Naive B cell (primary cell): Measurements from ENCODE around the gene CHM. TPM values are rescaled to one million over a fixed set of nuclear protein-coding genes. Genes with fewer than 3 reads are reported as not detected.

Experiments used
- ATAC-seq, 2 donors: fragments of 150-1000 bp; cut with Tn5 transposase; 2 replicates each; pipeline ENCODE4 v1.10.0; 2021; ENCODE audit warnings: low read depth in 2 of 2, mild to moderate bottlenecking in 2 of 2, moderate library complexity in 2 of 2
- DNase-seq: peaks from one replicate; pipeline ENCODE4 v3.0.0; 2022
- H3K27ac Mint-ChIP-seq, 6 donors: one replicate each; pipeline ENCODE4 v1.8.0; 2020 to 2022; ENCODE audit warnings: mild to moderate bottlenecking in 6 of 6, mixed read lengths in 6 of 6, moderate library complexity in 5 of 6, inconsistent platforms in 2 of 6
- H3K27me3 Mint-ChIP-seq, 3 donors: one replicate each; pipeline ENCODE4 v1.8.0; 2021 to 2022; ENCODE audit warnings: mixed read lengths in 3 of 3, mild to moderate bottlenecking in 1 of 3
- H3K36me3 Mint-ChIP-seq, 2 donors: one replicate each; pipeline ENCODE4 v1.8.0; 2020 to 2022; ENCODE audit warnings: mixed read lengths in 2 of 2, inconsistent platforms in 1 of 2, mild to moderate bottlenecking in 1 of 2
- H3K4me1 Mint-ChIP-seq, 3 donors: one replicate each; pipeline ENCODE4 v1.8.0; 2020 to 2022; ENCODE audit warnings: mixed read lengths in 3 of 3, inconsistent platforms in 1 of 3, mild to moderate bottlenecking in 1 of 3, moderate library complexity in 1 of 3
- H3K4me3 Mint-ChIP-seq, 8 donors: one replicate each; pipeline ENCODE4 v1.8.0; 2020 to 2022; ENCODE audit warnings: mild to moderate bottlenecking in 8 of 8, mixed read lengths in 8 of 8, moderate library complexity in 8 of 8, inconsistent platforms in 2 of 8
- H3K9me3 Mint-ChIP-seq, 7 donors: one replicate each; pipeline ENCODE4 v1.8.0; 2020 to 2022; ENCODE audit warnings: mixed read lengths in 7 of 7, mild to moderate bottlenecking in 5 of 7, inconsistent platforms in 2 of 7, moderate library complexity in 1 of 7
- polyA plus RNA-seq, 6 donors: library from polyadenylated mRNA; unstranded; fragments of 300-500 nt; fragmentation: Illumina TruSeq; gene quantifications; one replicate each; pipeline ENCODE4 v1.2.3, GENCODE V29; 2021; ENCODE audit warnings: low read depth in 6 of 6

The CHM gene
- 10 to 100 TPM in 2 of 6 donors, 1 to 10 TPM in 4; 5.5 to 13.3 (median 9.4) TPM for polyA plus RNA-seq

DNA sequence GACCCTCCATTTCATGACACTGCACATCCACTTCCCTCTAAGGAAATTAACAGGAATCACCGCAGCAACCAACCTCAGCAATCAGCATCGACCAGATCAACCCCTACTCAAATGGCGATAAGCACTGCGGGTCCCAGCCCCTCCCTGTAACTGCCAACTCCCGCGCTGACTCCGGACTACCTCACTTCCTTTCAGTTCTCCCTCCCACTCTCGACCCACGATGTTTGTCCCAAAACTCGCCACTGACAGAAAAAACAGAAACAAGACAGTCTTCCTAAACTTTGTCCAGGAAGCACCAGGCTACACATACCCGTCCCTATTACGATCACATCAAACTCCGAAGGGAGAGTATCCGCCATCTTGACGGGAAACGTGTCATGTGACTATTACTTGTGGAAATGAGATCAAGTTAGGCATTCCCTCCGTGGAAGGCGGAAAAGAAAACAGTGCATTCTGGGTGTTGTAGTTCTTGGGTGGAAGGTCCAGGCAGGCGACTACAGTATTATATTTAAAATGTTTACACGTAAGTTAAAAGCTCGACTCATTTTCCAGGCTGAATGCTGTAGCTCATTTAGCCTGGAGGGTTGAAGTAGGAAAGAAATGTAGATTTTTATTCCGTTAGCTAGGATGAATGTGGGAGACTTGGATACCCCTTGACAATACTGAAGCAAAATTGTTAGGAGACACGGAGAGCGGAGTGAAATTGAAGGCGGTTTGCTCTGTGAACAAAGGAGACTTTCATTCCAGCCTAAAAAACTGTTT is at the start of gene CHM:
TSS of gene CHM (minus strand) at position 385 of the 762 bp plus-strand sequence. CDS start at position 359, 26 bp downstream.
- H3K4me3 Mint-ChIP-seq = peak within 1 kb of the TSS in 1 of 8 donors; percentile 68
- no peak within 1 kb of the TSS for H3K27ac Mint-ChIP-seq
- peaks cover 0 to 6% (median 0%) of the 10 kb centered on the region in 3 donors for H3K27me3 Mint-ChIP-seq
- H3K36me3 Mint-ChIP-seq = no peaks in the 10 kb centered on the region
- H3K9me3 Mint-ChIP-seq = peaks cover 0 to 2% (median 0%) of the 10 kb centered on the region in 7 donors
- ATAC-seq = peak; percentile 93 to 95
- peaks cover 0 to 7% (median 0%) of the 10 kb centered on the region in 3 donors for H3K4me1 Mint-ChIP-seq
- DNase-seq = peak; percentile 73

GRCh38 chrX:86078650-86079049 is 31.3 kb upstream of the CHM start:
- no peak for ATAC-seq
- H3K4me1 Mint-ChIP-seq = no peaks in the 10 kb centered on the region
- H3K9me3 Mint-ChIP-seq = peaks cover 0 to 20% (median 14%) of the 10 kb centered on the region in 7 donors
- no peak overlapping the region for H3K27ac Mint-ChIP-seq
- DNase-seq = no peak
- no peak overlapping the region for H3K4me3 Mint-ChIP-seq
- peaks cover 0 to 12% (median 4%) of the 10 kb centered on the region in 3 donors for H3K27me3 Mint-ChIP-seq
- H3K36me3 Mint-ChIP-seq = peaks cover 0 to 11% of the 10 kb centered on the region in 2 donors

DNA sequence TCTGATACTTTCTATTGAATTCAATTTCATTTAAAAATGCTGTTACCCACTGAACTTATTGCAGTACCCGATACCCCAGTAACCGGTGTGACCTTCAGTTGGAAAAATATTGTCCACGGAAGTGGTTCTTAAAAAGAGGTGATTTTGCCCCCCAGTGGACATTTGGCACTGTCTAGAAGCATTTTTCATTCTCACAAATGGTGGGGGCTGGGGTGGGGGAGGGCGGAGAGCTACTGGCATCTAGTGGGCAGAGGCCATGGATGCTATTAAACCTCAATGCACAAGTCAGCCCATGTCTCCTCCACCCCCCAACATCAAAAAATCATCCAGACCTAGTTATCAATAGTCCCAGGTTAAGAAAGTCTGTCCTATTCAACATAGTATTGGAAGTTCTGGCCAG is 19.6 kb upstream of the CHM start:
- DNase-seq (no peak), ATAC-seq (peak in 1 of 2 donors; percentile 25)
- H3K9me3 Mint-ChIP-seq = peaks cover 0 to 8% (median 0%) of the 10 kb centered on the region in 7 donors
- H3K4me1 Mint-ChIP-seq = no peaks in the 10 kb centered on the region
- no peak overlapping the region for H3K4me3 Mint-ChIP-seq
- H3K27me3 Mint-ChIP-seq = peaks cover 0 to 4% (median 0%) of the 10 kb centered on the region in 3 donors
- H3K36me3 Mint-ChIP-seq = no peaks in the 10 kb centered on the region
- H3K27ac Mint-ChIP-seq = no peak overlapping the region

- Mint-ChIP-seq H3K9me3 (peaks cover 0 to 7% (median 2%) of the 10 kb centered on the region in 7 donors), H3K4me1 (no peaks in the 10 kb centered on the region), H3K4me3 (no peak overlapping the region), H3K27me3 (peaks cover 17 to 22% (median 17%) of the 10 kb centered on the region in 3 donors), H3K36me3 (peaks cover 0 to 7% of the 10 kb centered on the region in 2 donors), H3K27ac (no peak overlapping the region)
- ATAC-seq (no peak), DNase-seq (no peak)
Observed at GRCh38 chrX:86061407-86061806, 14.0 kb upstream of the CHM start.

DNA sequence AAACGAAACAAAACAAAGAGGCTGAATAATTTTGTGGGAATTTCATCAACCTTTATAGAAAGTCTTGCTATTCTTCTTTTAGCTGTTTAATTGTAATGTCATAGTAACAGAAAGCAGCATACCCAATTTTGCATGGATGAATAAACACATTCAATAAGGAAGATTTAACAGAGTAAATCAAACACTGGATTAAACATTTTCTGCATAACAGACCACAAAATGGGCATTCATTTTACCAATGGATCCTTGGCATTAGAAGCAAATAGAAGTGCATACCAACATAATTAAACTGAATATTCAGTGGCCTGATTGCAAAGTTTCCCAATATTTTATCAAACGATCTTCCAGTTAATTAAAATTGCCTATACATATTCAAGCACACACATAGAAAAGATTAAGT is 4.4 kb upstream of the CHM start:
- Mint-ChIP-seq H3K27ac (no peak overlapping the region), H3K27me3 (peaks cover 0 to 16% (median 7%) of the 10 kb centered on the region in 3 donors), H3K4me1 (no peaks in the 10 kb centered on the region), H3K36me3 (no peaks in the 10 kb centered on the region), H3K9me3 (peaks cover 0 to 7% (median 0%) of the 10 kb centered on the region in 7 donors), H3K4me3 (no peak overlapping the region)
- ATAC-seq = no peak
- DNase-seq = no peak

GRCh38 chrX:86047936-86048280 is 550 bp upstream of the CHM start:
- Mint-ChIP-seq H3K4me1 (peaks cover 0 to 7% (median 0%) of the 10 kb centered on the region in 3 donors), H3K36me3 (no peaks in the 10 kb centered on the region), H3K27ac (no peak overlapping the region), H3K27me3 (peaks cover 0 to 6% (median 0%) of the 10 kb centered on the region in 3 donors), H3K9me3 (peaks cover 0 to 2% (median 0%) of the 10 kb centered on the region in 7 donors), H3K4me3 (no peak overlapping the region)
- DNase-seq (no peak), ATAC-seq (no peak)

- Mint-ChIP-seq H3K36me3 (no peaks in the 10 kb centered on the region), H3K4me1 (peaks cover 7 to 13% (median 7%) of the 10 kb centered on the region in 3 donors), H3K27ac (no peak overlapping the region), H3K9me3 (peaks cover 0 to 2% (median 0%) of the 10 kb centered on the region in 7 donors), H3K4me3 (peak overlapping the region in 1 of 8 donors; percentile 38), H3K27me3 (no peaks in the 10 kb centered on the region)
- DNase-seq (no peak), ATAC-seq (no peak)
Observed at GRCh38 chrX:86044216-86044615, 3.1 kb downstream of the CHM start.

DNA sequence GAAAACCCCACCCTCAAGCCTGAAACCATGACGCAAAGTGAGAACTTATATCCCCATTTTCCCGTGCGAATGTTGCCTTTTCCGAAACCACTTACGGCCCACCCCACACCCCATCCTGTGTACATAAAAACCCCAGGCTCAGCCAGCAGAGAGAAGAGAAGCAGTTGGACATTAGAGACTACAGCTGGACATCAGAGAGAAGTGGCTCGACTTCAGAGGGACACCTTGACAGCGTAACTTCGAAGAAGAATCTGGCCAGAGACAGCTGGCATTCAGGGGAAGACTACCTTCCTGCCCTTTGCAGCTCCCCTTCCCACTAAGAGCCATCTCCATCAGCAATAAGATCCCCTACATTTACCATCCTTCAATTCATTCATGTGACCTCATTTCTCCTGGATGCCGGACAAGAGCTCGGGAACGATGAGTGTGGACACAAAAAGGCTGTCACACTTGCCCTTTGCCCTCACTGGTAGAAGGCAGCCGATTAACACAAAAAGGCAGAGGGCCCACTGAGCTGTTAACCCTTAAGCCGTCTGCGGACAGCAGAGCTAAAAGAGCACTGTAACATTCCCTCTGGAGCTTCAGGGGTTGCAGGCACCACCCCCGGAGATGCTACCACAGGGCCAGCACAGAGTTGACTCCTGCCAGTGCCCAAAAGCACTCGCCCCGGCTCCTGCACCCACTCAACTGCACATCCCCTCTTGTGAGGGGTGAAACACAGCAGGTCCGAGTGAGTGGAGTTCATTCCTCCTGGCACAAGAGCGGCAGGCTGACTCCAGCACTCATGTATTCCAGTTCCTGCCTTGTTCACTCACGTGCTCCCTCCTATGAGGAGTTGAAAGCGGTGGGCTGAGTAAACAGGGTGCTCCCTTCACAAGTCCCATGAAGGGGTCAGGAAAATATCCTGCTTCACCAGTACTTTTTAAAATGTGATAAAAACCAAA is 7.5 kb downstream of the CHM start:
- H3K9me3 Mint-ChIP-seq = peaks cover 0 to 4% (median 0%) of the 10 kb centered on the region in 7 donors
- H3K27me3 Mint-ChIP-seq = no peaks in the 10 kb centered on the region
- DNase-seq (no peak), ATAC-seq (no peak)
- peaks cover 8 to 13% (median 12%) of the 10 kb centered on the region in 3 donors for H3K4me1 Mint-ChIP-seq
- peak overlapping the region in 1 of 8 donors; percentile 4 for H3K4me3 Mint-ChIP-seq
- peaks cover 0 to 10% of the 10 kb centered on the region in 2 donors for H3K36me3 Mint-ChIP-seq
- H3K27ac Mint-ChIP-seq = no peak overlapping the region

- ATAC-seq = no peak
- peaks cover 0 to 4% (median 3%) of the 10 kb centered on the region in 7 donors for H3K9me3 Mint-ChIP-seq
- no peaks in the 10 kb centered on the region for H3K27me3 Mint-ChIP-seq
- DNase-seq = no peak
- H3K4me1 Mint-ChIP-seq = peaks cover 16 to 23% (median 19%) of the 10 kb centered on the region in 3 donors
- no peak overlapping the region for H3K4me3 Mint-ChIP-seq
- H3K27ac Mint-ChIP-seq = no peak overlapping the region
- peaks cover 0 to 10% of the 10 kb centered on the region in 2 donors for H3K36me3 Mint-ChIP-seq
Observed at GRCh38 chrX:86033385-86033784, 14.0 kb downstream of the CHM start.

DNA sequence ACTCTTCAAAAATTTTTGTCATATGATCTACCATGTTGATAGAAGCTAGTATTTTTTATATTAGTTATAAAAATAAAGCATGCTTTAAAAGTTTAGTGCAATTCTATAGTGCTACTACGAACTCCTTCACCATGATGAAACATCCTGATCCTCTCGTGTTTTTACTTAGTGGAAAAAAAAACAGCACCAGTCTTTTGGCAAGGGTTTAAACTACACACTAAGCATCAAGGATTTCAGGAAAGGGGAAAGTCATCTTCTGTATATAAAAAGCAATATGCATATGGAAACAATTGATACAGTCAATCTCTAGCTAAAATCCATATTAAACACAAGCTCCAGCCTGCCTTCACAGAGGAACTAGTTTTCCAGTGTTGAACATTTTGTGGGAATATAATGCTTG is 18.7 kb downstream of the CHM start:
- ATAC-seq (no peak), DNase-seq (no peak)
- Mint-ChIP-seq H3K27ac (no peak overlapping the region), H3K9me3 (peaks cover 0 to 3% (median 0%) of the 10 kb centered on the region in 7 donors), H3K4me3 (no peak overlapping the region), H3K36me3 (no peaks in the 10 kb centered on the region), H3K27me3 (no peaks in the 10 kb centered on the region), H3K4me1 (peaks cover 5 to 13% (median 11%) of the 10 kb centered on the region in 3 donors)

DNA sequence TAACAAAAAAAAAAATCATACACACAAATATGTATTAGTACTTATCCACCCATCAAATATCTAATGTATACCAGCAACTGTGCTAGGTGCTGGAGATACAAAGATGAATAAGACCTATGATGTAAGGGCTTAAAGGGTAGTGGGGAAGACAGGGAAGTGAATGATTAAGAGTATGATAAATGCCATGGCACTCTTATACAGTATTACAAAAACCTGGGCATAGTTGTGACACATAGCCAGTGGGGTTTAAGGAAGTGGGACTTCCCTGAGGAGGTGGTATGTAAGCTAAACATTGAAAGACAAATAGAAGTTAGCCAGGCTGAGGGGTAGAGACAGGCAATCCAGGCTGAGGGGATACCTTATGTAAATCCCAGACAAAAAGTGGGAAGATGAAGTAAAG is 23.5 kb downstream of the CHM start:
- ATAC-seq = no peak
- H3K4me3 Mint-ChIP-seq = no peak overlapping the region
- peaks cover 0 to 15% (median 3%) of the 10 kb centered on the region in 3 donors for H3K4me1 Mint-ChIP-seq
- peaks cover 0 to 1% (median 0%) of the 10 kb centered on the region in 7 donors for H3K9me3 Mint-ChIP-seq
- no peaks in the 10 kb centered on the region for H3K27me3 Mint-ChIP-seq
- no peaks in the 10 kb centered on the region for H3K36me3 Mint-ChIP-seq
- DNase-seq = no peak
- no peak overlapping the region for H3K27ac Mint-ChIP-seq

GRCh38 chrX:86021652-86022289 is 25.6 kb downstream of the CHM start:
- no peak overlapping the region for H3K4me3 Mint-ChIP-seq
- no peaks in the 10 kb centered on the region for H3K27me3 Mint-ChIP-seq
- H3K36me3 Mint-ChIP-seq = peaks cover 0 to 8% of the 10 kb centered on the region in 2 donors
- H3K4me1 Mint-ChIP-seq = peaks cover 0 to 20% (median 5%) of the 10 kb centered on the region in 3 donors
- DNase-seq = no peak
- H3K9me3 Mint-ChIP-seq = peaks cover 0 to 4% (median 0%) of the 10 kb centered on the region in 7 donors
- H3K27ac Mint-ChIP-seq = peak overlapping the region in 2 of 6 donors; percentile 2 to 18
- no peak for ATAC-seq

GRCh38 chrX:86016139-86016538 is 31.2 kb downstream of the CHM start:
- H3K27me3 Mint-ChIP-seq = no peaks in the 10 kb centered on the region
- peaks cover 4 to 50% (median 20%) of the 10 kb centered on the region in 3 donors for H3K4me1 Mint-ChIP-seq
- peaks cover 0 to 4% (median 0%) of the 10 kb centered on the region in 7 donors for H3K9me3 Mint-ChIP-seq
- ATAC-seq (no peak), DNase-seq (no peak)
- no peak overlapping the region for H3K27ac Mint-ChIP-seq
- H3K36me3 Mint-ChIP-seq = peaks cover 4 to 8% of the 10 kb centered on the region in 2 donors
- no peak overlapping the region for H3K4me3 Mint-ChIP-seq
